Uterus (tissue), 2 donors: Measurements from ENCODE around the gene LTF.
"Not testable (repeated sequence)": the region's sequence is repeated elsewhere in the genome, so short reads cannot be mapped to it uniquely, and the experiment has no call there.

Experiments
- CTCF ChIP-seq, 4 experiments: fragments of 200-600 bp in 2 of 4; fragments of 450-650 bp in 2 of 4; sonication (generic) in 2 of 4; IDR thresholded peaks; one replicate each; pipeline ENCODE4 v1.5.1; 2016 to 2019; ENCODE audit warnings: antibody characterized with exemption in 4 of 4, mild to moderate bottlenecking in 2 of 4, moderate library complexity in 1 of 4
- POLR2A ChIP-seq, 2 donors: fragments of 450-650 bp; IDR thresholded peaks; one replicate each; pipeline ENCODE4 v1.6.1; 2016; ENCODE audit warnings: antibody characterized with exemption in 2 of 2, mild to moderate bottlenecking in 1 of 2, moderate library complexity in 1 of 2

GRCh38 chr3:46427404-46427803, 37.3 kb downstream of the LTF start:
- not testable (repeated sequence) for TF ChIP-seq CTCF, POLR2A (IDR thresholded peaks at IDR 0.05)
